ENCODE results near the gene CES3.

Gene CES3

DNA sequence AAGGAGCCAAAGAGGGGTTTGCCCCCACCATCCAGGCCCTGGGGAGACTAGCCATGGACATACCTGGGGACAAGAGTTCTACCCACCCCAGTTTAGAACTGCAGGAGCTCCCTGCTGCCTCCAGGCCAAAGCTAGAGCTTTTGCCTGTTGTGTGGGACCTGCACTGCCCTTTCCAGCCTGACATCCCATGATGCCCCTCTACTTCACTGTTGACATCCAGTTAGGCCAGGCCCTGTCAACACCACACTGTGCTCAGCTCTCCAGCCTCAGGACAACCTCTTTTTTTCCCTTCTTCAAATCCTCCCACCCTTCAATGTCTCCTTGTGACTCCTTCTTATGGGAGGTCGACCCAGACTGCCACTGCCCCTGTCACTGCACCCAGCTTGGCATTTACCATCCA, 48.1 kb downstream of the CES3 start:
- no peak for DNase-seq (ENCODE audit: low read depth)

DNA sequence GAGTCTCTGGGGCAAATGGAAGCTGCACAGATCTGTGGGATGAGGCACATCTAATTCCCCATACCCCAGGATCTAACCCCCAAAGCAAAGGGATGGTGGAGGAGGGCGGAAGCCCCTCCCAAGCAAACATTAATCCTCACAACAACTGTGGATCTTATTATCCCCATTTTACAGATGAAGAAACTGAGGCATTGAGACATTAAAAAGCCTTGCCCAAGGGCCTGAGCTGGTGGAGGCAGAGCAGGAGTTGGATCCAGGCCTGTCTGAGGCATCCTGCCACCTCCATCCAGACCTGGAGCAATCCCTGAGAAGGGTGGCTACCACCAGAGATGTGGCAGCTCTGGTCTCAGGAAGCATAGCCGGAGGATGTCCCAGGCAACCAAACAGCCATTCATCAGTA, 50.2 kb downstream of the CES3 start:
- no peak for DNase-seq (ENCODE audit: low read depth)

DNA sequence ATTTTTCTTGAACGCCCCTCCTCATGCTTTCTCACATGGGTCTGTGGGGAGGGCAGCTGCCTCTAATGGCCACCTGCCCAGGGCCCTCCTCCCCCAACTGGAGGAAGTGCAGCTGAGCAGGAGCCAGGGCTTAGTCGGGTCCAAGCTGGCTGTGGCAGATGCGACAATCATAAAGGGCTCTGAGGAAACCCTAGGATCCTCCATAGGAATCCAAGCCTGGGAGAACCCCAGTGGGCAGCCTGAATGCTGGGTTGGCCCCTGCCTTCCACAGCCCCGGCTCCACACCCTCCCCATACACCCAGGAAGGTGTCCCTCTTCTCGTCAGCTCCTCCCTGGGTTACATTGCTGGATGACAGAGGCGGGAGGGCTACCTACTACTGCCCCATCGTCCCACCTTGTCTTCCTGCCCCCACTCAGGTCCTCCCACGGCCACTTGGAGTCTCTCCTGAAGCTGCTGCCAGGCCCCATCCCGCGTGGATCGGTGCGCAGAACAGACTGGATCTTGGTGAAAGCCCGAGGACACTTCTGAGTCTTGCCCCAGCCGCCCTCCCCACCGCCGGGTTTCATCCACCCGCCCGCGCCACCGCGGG, 52.3 kb downstream of the CES3 start:
- DNase-seq (ENCODE audit: low read depth), result no peak

DNA sequence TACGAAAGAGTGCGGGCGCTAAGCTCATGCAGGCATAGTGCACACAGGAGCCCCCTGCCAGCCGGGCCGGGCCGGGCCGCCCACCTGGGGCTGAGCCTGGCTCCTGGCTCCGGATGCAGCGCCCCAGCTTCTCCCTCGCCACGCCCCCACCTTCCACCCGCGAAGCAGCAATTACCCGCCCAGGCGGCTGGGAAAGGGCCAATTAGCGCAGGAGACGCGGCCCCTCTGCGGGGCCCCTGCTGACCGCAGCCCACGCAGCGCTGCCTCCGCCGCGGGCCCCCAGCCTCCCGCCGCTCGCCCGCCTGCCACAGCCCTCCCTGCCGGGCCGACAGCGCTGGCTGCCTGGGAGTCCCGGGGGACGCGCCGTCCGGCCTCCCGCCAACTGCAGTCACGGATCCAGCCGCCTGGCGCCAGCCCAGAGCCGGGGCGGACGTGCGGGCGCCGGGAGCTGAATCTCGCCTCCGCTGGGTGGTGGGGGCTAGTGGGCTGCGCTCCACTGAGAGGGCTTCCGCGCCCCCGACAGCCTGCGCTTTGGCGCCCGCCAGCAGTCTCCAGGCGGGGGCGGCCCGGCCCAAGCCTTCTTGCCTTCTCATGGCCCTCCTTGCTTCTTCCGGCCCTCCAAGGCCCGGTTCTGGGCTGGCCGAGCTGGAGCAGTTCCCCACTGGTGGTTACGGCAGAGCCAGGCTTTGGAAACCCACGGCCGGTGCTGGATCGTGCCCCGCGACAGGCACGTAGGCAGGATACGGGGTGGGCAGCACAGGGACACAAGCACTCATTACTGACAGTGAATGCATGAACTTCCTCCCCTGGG, 53.0 kb downstream of the CES3 start:
- peak; percentile 49 for DNase-seq (ENCODE audit: low read depth)

GRCh38 chr16:67014634-67015312, 53.7 kb downstream of the CES3 start:
- no peak for DNase-seq (ENCODE audit: low read depth)

GRCh38 chr16:67015313-67015731, 54.3 kb downstream of the CES3 start:
- DNase-seq (ENCODE audit: low read depth), result no peak

GRCh38 chr16:67016143-67016542, 55.1 kb downstream of the CES3 start:
- no peak for DNase-seq (ENCODE audit: low read depth)

DNA sequence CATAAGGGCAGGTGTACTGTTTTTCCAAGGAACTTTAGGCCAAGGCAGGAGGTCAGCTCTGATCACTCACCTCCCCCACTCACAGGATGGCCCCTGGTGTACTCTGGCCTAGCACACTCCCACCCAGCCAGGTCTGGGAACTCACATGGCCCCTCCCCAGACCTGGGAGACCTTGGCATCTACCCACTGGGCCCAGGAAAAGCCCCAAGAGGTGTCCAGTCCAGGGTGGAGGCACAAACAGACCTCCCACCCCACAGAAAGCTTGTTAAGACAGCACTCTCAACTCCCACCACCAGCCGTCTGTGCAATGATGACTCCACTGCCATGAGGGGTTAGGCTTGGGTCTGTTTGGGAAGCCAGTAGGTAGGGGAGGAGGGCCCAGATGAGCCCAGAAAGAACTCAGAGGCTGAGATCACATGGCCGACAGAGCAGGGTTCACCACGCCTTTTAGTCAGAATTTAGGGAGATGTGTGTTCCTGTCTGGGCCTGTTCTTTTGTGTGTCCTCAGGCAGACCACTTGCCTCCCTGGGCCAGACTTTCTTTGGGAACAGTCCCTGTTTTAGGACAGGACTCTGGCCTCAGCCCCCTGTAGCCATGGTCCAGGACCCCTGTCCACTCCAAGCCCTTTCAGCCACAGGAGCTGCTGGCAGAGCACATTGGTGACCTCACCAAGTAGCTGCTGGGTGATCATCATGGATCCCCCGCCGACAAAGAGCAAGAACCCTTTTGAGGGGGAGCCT, 55.8 kb downstream of the CES3 start:
- DNase-seq (ENCODE audit: low read depth), result no peak

DNA sequence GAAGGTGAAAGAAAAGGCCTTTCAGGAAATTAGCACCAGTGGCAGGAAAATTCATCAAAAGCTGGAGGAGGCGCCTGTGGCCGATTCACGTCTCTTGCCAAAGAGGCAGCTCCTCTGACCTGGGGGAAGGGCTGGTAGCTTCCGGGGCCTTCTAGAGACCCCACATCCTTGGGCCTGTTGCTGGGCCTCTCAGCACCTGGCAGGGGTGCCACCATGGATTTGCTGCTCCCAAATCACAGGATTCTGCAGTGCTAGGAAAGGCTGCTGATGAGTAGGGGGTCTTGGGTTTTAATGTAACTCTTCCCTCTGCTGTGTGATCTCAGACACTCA, 56.3 kb downstream of the CES3 start:
- DNase-seq (ENCODE audit: low read depth), result no peak

DNA sequence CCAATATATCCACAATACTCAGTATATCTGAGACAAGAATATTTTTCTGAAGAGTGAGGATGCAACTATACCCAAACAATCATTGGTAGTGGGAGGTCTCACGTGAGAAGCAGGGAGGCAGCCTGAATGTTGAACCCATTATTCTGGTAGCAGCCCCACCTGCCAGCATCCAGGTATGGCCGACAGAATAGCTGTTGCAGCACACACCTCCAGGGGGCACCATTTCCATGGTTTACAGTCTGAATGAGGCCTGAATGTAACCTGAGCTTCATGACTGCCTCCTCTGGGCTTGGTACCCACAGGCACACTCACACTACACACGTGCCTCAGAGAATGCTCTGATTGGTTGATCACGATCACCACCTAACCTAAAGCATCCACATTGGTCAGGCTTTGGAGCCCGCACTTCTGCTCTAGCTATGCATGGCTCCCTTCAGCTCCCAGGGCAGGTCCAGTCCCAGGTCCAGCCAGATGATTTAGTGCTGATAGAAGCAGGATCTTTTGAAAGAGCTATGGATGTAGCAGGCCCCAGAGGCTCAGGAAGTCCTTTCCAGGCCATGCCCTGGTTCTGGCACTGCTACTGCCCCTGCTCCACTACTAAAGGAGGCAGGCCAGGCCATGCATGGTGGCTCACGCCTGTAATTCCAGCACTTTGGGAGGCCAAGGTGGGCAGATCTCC, 56.9 kb downstream of the CES3 start:
- DNase-seq (ENCODE audit: low read depth), result peak; percentile 77

DNA sequence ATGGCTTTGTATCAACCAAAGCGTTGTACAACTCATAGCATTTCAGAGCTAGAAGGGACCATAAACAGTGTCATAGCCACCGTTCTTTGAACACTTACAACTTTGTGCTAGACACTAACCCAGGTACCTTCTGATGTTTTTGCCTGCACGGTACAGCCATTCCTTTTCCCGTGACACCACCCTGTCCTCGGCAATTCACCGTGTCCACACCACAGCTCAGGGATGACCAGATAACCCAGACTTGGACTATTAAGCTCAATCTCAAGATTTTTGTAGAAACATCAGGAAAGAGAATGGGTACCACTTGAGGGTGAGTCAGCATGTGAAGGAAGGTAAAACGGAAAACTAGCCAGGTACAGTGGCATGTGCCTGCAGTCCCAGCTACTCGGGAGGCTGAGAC, 58.1 kb downstream of the CES3 start:
- no peak for DNase-seq (ENCODE audit: low read depth)

DNA sequence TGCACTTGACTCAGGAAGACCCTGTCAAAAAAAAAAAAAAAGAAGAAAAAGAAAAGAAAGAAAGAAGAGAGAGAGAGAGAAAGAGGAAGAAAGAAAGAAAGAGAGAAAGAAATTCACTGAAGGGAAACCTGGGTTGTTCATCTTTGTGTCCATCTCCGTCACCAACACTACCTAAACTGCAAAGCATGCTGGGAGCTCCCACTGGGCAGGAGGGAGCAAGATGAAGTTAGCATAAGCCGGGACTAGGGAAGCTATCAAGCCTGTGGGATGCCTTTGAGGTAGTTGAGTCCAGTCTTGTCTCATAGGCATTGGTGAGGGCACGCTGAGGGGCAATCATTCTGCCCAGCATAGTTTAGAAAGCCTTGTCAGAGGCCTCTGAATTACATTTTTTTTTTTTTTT, 60.3 kb downstream of the CES3 start:
- no peak for DNase-seq (ENCODE audit: low read depth)

- no peak for DNase-seq (ENCODE audit: low read depth)
Measured at GRCh38 chr16:67022531-67023214, 61.6 kb downstream of the CES3 start.

DNA sequence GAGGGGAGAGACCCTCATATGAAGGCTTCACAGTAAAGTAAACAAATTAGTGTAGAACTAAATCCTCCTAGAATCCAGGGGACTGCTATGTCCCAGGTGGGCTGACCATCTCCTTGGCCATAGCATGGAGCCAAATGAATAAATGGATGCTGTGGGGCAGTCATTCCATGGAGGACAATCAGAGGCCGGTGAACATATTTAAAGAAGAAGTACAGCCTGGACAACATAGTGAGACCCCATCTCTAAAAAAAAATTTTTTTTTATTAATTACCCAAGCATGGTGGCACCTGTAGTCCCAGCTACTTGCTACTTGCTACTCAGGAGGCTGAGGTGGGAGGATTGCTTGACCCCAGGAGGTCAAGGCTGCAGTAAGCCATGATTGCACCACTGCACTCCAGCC, 62.6 kb downstream of the CES3 start:
- DNase-seq (ENCODE audit: low read depth), result no peak

Data from stimulated activated CD4-positive, alpha-beta T cell treated with anti-CD3 and anti-CD28 coated beads, Interleukin-2, amount 100 ng/mL, for 4 hours (primary cell).